ENCODE data around the gene CEMIP.

CEMIP gene

GRCh38 chr15:81000144-81000623, 221.0 kb downstream of the CEMIP start:
- Histone ChIP-seq H3K4me3 (ENCODE audit: low read length) (peak overlapping the region; percentile 75), H3K36me3 (replicated peaks; ENCODE audit: insufficient read depth, low read length) (no peaks in the 10 kb centered on the region), H3K79me2 (ENCODE audit: low read length) (peaks cover 44% of the 10 kb centered on the region), H3K4me1 (ENCODE audit: low read length) (peaks cover 21% of the 10 kb centered on the region), H3K9ac (ENCODE audit: low read length) (peak overlapping the region; percentile 94), H3K27ac (ENCODE audit: low read length) (peak overlapping the region; percentile 87), H3K27me3 (replicated peaks; ENCODE audit: insufficient read depth, low read length) (no peaks in the 10 kb centered on the region), H3K9me2 (replicated peaks; ENCODE audit: insufficient read depth, low read length) (no peaks in the 10 kb centered on the region), H4K20me1 (ENCODE audit: insufficient read depth, low read length) (no peaks in the 10 kb centered on the region), H3K9me3 (replicated peaks; ENCODE audit: insufficient read depth, low read length) (no peaks in the 10 kb centered on the region), H3F3A (ENCODE audit: insufficient read depth, low read length) (peaks cover 26% of the 10 kb centered on the region), H3K4me2 (ENCODE audit: low read depth, low read length) (peak overlapping the region; percentile 87), H2AFZ (ENCODE audit: low read length) (peak overlapping the region; percentile 56)
- no peak for DNase-seq
- TF ChIP-seq CTCF (IDR thresholded peaks at IDR 0.05; ENCODE audit: low read length), result no peak
- no peak for TF ChIP-seq EZH2phosphoT487 (IDR thresholded peaks at IDR 0.05; ENCODE audit: low read length)
- TF ChIP-seq EZH2 (optimal IDR thresholded peaks at IDR 0.05; ENCODE audit: low read depth, low read length), result no peak

DNA sequence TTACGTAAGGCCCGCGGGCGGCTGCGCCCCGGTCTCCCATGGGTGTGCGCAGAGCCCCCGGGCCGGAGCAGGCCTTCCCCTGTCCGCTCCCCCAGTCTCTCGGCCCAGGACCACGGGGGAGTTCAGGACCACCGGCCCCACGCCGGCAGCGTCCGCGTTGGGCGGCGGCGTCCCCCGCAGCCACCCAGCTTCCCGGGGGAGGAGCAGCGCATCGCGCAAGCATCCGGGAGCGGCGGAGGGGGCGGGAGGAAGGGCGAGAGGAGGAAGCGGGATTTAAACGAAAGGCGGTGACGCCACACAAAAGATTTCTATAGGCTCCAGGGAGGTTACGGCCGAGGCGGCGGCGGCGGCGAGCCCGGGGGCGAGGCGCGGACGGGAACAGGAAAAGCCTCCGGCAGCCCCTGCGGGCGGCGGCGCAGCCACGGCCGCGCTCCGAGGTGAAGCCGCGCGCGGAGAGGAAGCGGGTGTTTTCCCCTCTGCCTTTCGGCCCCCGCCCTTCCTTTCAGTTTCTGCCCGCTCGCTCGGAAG, 221.5 kb downstream of the CEMIP start, which contains the start of gene TLNRD1:
Gene TLNRD1, plus strand, starts transcription at position 300 of the 528 bp plus-strand sequence. CDS start 1,349 bp downstream, outside the sequence.
- no peaks in the 10 kb centered on the region for H3K9me2 ChIP-seq (replicated peaks; ENCODE audit: insufficient read depth, low read length)
- no peaks in the 10 kb centered on the region for H3K36me3 ChIP-seq (replicated peaks; ENCODE audit: insufficient read depth, low read length)
- no peaks in the 10 kb centered on the region for H4K20me1 ChIP-seq (ENCODE audit: insufficient read depth, low read length)
- peak within 1 kb of the TSS; percentile 87 for H3K4me2 ChIP-seq (ENCODE audit: low read depth, low read length)
- peak within 1 kb of the TSS; percentile 94 for H3K9ac ChIP-seq (ENCODE audit: low read length)
- H2AFZ ChIP-seq (ENCODE audit: low read length), result peak within 1 kb of the TSS; percentile 56
- H3K27ac ChIP-seq (ENCODE audit: low read length), result peak within 1 kb of the TSS; percentile 87
- H3K4me3 ChIP-seq (ENCODE audit: low read length), result peak within 1 kb of the TSS; percentile 75
- DNase-seq, result peak; percentile 84
- H3K9me3 ChIP-seq (replicated peaks; ENCODE audit: insufficient read depth, low read length), result no peaks in the 10 kb centered on the region
- H3K27me3 ChIP-seq (replicated peaks; ENCODE audit: insufficient read depth, low read length), result no peaks in the 10 kb centered on the region
- H3F3A ChIP-seq (ENCODE audit: insufficient read depth, low read length), result peaks cover 26% of the 10 kb centered on the region
- peaks cover 49% of the 10 kb centered on the region for H3K79me2 ChIP-seq (ENCODE audit: low read length)
- H3K4me1 ChIP-seq (ENCODE audit: low read length), result peaks cover 20% of the 10 kb centered on the region
- no peak for TF ChIP-seq CTCF (IDR thresholded peaks at IDR 0.05; ENCODE audit: low read length)
- TF ChIP-seq EZH2 (optimal IDR thresholded peaks at IDR 0.05; ENCODE audit: low read depth, low read length), result no peak
- no peak for TF ChIP-seq EZH2phosphoT487 (IDR thresholded peaks at IDR 0.05; ENCODE audit: low read length)

Data from MM.1S (cell line).